Colonic mucosa (tissue), 4 donors: Measurements from ENCODE around the gene SARS1. TPM values are rescaled to one million over a fixed set of nuclear protein-coding genes. Genes with fewer than 3 reads are reported as not detected.

Source experiments
- DNase-seq: peaks from one replicate; pipeline ENCODE4 v3.0.0-alpha.2; 2020
- H3K27ac ChIP-seq: fragments of 200-600 bp; one replicate; pipeline ENCODE4 v1.8.0; 2021
- H3K27me3 ChIP-seq: fragments of 200-600 bp; one replicate; pipeline ENCODE4 v1.8.0; 2021
- H3K36me3 ChIP-seq: fragments of 200-600 bp; one replicate; pipeline ENCODE4 v1.8.0; 2021
- H3K4me1 ChIP-seq: fragments of 200-600 bp; one replicate; pipeline ENCODE4 v1.8.0; 2021; ENCODE audit warnings: mild to moderate bottlenecking
- H3K4me3 ChIP-seq: fragments of 200-600 bp; one replicate; pipeline ENCODE4 v1.8.0; 2021
- H3K9ac ChIP-seq, 2 donors: one replicate each; pipeline ENCODE4 v1.7.0; 2013; ENCODE audit warnings: control low read depth in 2 of 2, low read depth in 2 of 2, low read length in 2 of 2
- H3K9me3 ChIP-seq: fragments of 200-600 bp; one replicate; pipeline ENCODE4 v1.8.0; 2021
- intact Hi-C: fragments of 100-400 bp; cut with DNase I; formaldehyde crosslinking; loops from one replicate; pipeline ENCODE4 v1.14.1; 2022
- total RNA-seq, 2 donors: library from RNA; stranded (reverse); fragmentation: NEBNext Ultra II Directional in 1 of 2; extraction: Animal tissue kit (Norgen Biotek cat#: 25700) in 1 of 2; gene quantifications; one replicate each; pipeline ENCODE4 v1.2.1, GENCODE V29; 2021
- TF ChIP-seq, protein P1 (sequence below): fragments of 200-600 bp; IDR thresholded peaks from one replicate; pipeline ENCODE4 v1.8.0; 2022; ENCODE audit warnings: antibody characterized with exemption, mild to moderate bottlenecking
- donor health status: healthy.
- donor health status: DM: no; HTN: no; CAD: no.
- donor health status: DM: no; HTN: no; CAD: no.

The SARS1 gene
- total RNA-seq, 2 donors from 2014 or later, result 139 to 193 TPM

DNA sequence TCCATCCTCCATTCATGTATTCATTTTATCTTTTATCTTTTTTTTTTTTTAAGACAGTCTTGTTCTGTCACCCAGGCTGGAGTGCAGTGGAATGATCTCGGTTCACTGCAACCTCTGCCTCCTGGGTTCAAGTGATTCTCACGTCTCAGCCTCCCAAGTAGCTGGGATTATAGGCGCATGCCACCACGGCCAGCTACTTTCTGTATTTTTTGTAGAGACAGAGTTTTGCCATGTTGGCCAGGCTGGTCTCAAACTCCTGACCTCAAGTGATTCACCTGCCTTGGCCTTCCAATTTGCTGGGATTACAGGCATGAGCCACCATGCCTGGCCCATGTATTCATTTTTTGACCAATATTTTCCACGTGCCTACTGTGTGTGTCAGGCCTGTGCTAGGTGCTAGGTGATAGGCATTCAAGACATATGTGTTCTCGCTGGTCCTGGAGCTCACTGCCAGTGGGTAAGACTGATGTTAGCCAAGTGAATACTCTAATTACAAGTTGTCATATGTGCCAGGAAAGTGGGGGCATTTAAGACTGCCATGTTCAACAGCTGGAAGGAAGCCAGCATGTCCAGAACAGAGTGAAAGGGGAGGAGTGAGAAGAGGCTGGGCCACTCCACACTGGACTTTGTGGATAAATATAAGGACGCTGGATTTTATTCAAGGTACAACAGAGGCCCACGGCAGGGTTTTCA, 30.3 kb downstream of the SARS1 start:
- Histone ChIP-seq H3K9ac (no peak overlapping the region), H3K36me3 (no peaks in the 10 kb centered on the region), H3K27ac (no peak overlapping the region), H3K9me3 (no peaks in the 10 kb centered on the region), H3K4me3 (no peak overlapping the region), H3K4me1 (no peaks in the 10 kb centered on the region), H3K27me3 (no peaks in the 10 kb centered on the region)
- no peak for DNase-seq
- intact Hi-C loops, result no loop called here
- TF ChIP-seq, protein P1, sequence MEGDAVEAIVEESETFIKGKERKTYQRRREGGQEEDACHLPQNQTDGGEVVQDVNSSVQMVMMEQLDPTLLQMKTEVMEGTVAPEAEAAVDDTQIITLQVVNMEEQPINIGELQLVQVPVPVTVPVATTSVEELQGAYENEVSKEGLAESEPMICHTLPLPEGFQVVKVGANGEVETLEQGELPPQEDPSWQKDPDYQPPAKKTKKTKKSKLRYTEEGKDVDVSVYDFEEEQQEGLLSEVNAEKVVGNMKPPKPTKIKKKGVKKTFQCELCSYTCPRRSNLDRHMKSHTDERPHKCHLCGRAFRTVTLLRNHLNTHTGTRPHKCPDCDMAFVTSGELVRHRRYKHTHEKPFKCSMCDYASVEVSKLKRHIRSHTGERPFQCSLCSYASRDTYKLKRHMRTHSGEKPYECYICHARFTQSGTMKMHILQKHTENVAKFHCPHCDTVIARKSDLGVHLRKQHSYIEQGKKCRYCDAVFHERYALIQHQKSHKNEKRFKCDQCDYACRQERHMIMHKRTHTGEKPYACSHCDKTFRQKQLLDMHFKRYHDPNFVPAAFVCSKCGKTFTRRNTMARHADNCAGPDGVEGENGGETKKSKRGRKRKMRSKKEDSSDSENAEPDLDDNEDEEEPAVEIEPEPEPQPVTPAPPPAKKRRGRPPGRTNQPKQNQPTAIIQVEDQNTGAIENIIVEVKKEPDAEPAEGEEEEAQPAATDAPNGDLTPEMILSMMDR, result no peak

DNA sequence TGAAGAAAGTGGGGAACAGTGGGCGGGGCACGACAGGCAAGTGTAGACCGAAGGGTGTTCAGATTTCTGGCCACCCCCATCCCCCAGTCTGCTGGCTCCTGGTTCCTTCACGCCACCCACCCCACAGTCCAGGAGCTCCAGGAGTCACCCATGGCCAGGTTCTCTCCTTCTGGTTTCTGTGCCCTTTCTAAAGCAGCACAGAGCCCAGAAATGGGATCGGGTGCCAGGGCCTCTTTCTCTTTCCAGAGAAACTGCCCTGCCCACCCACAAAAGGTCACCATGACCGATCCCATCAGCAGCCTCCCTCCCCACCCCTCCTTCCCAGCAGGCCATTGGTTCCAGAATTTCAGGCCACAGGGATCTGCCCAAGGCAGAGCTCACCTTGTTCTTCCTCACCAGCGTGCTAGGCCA, 32.4 kb downstream of the SARS1 start:
- H3K9me3 ChIP-seq, result no peaks in the 10 kb centered on the region
- H3K27ac ChIP-seq, result no peak overlapping the region
- H3K27me3 ChIP-seq, result no peaks in the 10 kb centered on the region
- no peak overlapping the region for H3K4me3 ChIP-seq
- TF ChIP-seq, protein P1, result no peak
- DNase-seq, result no peak
- H3K4me1 ChIP-seq, result no peaks in the 10 kb centered on the region
- H3K9ac ChIP-seq, result no peak overlapping the region
- no peaks in the 10 kb centered on the region for H3K36me3 ChIP-seq
- intact Hi-C loops, result no loop called here

- H3K9ac ChIP-seq, result no peak overlapping the region
- no peaks in the 10 kb centered on the region for H3K36me3 ChIP-seq
- no peaks in the 10 kb centered on the region for H3K9me3 ChIP-seq
These were observed 34.0 kb downstream of the SARS1 start for GRCh38 chr1:109247401-109248365.

GRCh38 chr1:109248444-109248796, 34.7 kb downstream of the SARS1 start:
- TF ChIP-seq, protein P1, result no peak
- Histone ChIP-seq H3K27ac (no peak overlapping the region), H3K4me1 (no peaks in the 10 kb centered on the region), H3K9me3 (no peaks in the 10 kb centered on the region), H3K4me3 (no peak overlapping the region), H3K27me3 (no peaks in the 10 kb centered on the region), H3K9ac (no peak overlapping the region), H3K36me3 (no peaks in the 10 kb centered on the region)
- intact Hi-C loops, result no loop called here
- no peak for DNase-seq

More at GRCh38 chr1:109247401-109248365, 34.0 kb downstream of the SARS1 start:
- DNase-seq, result no peak
- Histone ChIP-seq H3K4me3 (no peak overlapping the region), H3K27ac (no peak overlapping the region), H3K4me1 (no peaks in the 10 kb centered on the region), H3K27me3 (no peaks in the 10 kb centered on the region)
- intact Hi-C loops, result no loop called here
- TF ChIP-seq, protein P1, result no peak

GRCh38 chr1:109248797-109249629, 35.3 kb downstream of the SARS1 start, which contains the start of gene CELSR2:
TSS of gene CELSR2 (plus strand) at chr1:109249539. CDS start at chr1:109250080, 541 bp downstream.
- Histone ChIP-seq H3K36me3 (no peaks in the 10 kb centered on the region), H3K4me3 (peak within 1 kb of the TSS; percentile 55), H3K27me3 (no peaks in the 10 kb centered on the region), H3K9ac (peak within 1 kb of the TSS in 1 of 2 donors; percentile 75), H3K27ac (no peak within 1 kb of the TSS), H3K4me1 (no peaks in the 10 kb centered on the region), H3K9me3 (no peaks in the 10 kb centered on the region)
- intact Hi-C loops, result no loop called here
- peak; percentile 62 for DNase-seq
- TF ChIP-seq, protein P1, result no peak
